NCI-H1092 treated with DMSO at 0.1 percent for 48 hours (cell line): ENCODE measurements around the gene ZNF585A.
"Not testable (repeated sequence)": the region's sequence is repeated elsewhere in the genome, so short reads cannot be mapped to it uniquely, and the experiment has no call there.

Experiments
- DNase-seq: peaks from one replicate; lab custom pipeline; 2025; lab: John Stamatoyannopoulos, UW

ZNF585A gene

DNA sequence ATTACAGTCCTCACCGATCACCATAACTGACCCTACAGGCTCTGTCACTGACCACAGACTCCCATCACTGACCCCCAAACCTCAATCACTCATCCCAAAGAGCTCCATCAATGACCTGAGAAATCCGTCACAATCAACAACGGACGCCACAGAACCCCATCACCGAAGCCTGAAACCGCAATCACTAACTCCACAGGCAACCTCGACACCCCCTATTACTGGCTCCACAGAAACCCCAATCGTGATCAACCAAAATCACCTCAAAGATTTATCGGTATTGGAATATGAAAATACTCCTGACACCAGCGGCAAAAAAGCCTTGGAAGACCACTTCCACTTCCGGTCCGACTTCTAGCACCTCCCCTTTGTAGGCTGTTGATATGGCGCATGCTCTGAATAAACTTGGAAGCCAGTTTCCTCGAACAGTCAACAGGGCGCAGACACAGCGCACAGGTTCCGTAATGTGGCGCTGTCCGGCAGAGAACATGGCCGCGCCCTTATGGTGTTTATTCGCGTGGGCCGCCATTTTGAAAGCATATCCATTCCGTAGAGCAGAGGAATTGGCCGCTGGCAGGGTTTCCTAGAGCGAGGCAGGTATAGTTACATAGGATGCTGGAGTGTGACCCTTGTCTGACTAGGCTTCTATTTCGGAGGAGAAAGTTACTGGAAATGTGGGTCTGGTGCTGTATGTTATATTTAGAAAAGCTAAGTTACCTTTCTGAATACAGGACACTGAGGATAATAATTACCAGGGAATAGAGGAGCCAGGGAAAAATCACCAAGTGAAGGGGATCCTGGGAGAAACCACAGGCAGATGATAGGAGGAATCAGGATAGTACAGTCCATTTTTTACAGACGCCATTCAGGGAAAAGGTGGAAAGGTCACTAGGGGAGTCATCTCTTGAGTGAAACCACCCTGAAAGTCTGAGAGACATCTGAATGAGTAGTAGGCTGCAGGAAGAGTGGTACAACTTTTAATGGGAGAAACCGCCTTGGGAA lies at the start of gene ZNF585A:
Gene ZNF585A, minus strand, starts transcription at position 328 of the 999 bp plus-strand sequence. CDS start 2,785 bp downstream, outside the sequence.
- peak; percentile 95 for DNase-seq

DNA sequence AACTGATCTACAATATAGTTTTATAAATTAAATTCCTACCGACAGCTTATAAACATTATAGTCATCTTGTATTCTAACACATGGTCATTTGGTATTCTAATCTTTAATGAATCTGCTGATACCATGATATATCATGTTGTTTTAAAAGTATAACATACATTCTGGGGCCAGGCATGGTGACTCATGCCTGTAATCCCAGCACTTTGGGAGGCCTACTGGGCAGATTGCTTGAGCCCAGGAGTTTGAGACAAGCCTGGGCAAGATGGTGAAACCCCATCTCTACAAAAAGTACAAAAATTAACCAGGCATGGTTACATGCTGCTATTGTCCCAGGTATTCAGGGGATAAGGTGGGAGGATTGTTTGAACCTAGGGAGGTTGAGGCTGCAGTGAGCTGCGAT lies 48.6 kb upstream of the ZNF585A start:
- DNase-seq, result no peak

DNA sequence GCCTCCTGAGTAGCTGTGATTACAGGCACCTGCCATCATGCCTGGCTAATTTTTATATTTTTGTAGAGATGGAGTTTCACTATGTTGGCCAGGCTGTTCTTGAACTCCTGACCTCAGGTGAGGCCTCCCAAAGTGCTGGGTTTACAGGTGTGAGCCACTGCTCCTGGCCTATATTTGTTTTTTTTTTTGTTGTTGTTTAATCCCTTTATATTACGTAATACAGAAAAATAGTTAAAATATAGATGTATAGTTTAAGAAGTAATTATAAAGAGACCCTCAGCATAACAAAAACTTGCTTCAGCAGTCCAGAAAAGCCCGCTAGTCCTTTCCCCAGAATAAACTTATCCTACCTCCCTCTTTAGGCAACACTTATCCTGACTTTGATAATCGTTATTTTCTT lies 47.9 kb upstream of the ZNF585A start:
- no peak for DNase-seq

DNA sequence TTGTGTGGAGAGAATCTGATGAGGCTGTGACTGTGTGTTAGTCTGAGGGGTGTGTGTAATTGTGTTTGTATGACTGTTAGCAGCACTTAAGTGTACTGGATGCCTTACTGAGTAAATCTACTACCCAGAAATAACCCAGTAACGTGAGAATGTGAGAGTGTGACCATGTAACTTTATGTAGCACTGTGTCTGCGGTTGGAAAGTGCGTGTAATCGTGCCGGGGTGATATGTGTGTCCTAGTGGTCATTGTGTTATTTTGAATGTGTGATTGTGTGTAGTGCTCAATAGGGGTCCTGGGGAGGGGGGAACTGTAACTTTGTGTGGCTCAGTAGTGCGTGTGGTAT lies 46.1 kb upstream of the ZNF585A start:
- DNase-seq, result no peak

DNA sequence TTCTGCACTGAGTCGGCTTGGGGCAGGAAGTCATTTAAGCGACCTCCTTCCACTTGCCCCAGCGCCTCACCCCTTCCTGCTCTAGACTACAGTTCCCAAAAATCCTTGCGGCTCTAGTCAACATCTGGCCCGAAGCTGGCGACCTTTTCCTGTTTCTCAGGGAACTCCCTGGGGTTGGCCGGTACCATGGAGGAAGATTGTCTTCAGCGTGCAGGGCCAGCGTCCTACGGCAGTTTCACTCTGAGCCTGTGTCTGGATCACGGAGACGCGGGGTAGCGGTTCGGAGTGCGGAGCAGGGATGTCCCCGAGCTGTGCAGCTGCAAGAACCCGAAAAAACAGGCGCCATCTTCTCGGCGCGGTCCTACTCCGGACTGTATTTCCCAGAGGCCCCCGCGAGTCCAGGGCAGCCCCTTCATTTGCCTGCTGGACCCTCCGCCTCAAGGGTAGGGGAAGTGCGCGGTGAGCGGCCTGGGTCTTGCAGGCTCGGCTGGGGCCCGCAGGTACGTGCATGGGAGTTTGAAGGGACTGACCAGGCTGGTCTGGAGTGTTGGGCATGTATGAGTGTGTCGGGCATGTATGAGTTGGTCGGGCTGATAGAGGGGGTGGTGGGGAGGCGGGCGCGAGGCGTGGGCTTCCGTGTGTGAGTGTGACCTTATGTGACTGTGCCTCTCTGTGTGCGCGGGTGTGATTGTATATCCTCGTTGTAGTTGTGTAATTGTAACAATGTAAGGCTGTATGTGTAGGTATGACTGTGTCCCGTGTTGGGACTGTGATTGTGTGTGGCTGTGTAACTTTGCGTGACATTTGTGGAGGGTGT lies 45.5 kb upstream of the ZNF585A start, which contains the start of gene ZNF383:
Gene ZNF383, plus strand, starts transcription at position 440 of the 817 bp plus-strand sequence. CDS start 12,240 bp downstream, outside the sequence.
- peak; percentile 87 for DNase-seq

DNA sequence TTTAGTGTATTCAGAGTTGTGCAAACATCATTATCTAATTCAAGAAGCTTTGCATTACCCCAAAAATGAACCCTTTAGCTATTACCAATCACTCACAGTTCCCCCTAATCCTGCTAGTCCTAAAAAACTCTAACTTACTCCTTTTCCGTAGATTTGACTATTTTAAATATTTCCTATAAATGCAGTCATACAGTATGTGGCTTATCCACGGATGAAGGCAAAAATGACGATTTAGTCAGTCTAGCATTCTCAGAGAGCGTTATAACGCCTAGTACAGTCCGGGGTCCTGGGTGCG lies 44.9 kb upstream of the ZNF585A start:
- DNase-seq, result no peak

DNA sequence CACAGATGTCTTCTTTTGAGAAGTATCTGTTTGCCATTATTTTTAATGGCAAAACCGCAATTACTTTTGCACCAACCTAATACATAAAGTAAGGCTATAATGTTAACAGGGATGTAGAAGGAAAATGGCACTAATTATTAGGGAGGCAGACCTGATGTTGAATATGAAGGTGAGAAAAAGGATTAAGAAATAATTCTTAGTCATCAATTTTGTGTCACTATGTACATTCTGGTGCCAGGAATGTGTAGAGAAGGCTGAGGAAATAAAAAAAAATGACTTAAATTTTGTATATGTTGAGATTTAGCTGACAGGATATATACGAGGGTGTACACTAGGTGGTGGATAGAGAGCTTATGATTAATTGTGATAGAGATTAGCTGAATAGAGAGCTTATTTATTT lies 25.3 kb upstream of the ZNF585A start:
- DNase-seq, result no peak

DNA sequence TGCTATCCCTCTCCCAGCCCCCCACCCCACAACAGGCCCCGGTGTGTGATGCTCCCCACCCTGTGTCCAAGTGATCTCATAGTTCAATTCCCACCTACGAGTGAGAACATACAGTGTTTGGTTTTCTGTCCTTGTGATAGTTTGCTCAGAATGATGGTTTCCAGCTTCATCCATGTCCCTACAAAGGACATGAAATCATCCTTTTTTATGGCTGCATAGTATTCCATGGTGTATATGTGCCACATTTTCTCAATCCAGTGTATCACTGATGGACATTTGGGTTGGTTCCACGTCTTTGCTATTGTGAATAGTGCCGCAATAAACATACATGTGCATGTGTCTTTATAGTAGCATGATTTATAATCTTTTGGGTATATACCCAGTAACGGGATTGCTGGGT lies 24.6 kb upstream of the ZNF585A start:
- not testable (repeated sequence) for DNase-seq

DNA sequence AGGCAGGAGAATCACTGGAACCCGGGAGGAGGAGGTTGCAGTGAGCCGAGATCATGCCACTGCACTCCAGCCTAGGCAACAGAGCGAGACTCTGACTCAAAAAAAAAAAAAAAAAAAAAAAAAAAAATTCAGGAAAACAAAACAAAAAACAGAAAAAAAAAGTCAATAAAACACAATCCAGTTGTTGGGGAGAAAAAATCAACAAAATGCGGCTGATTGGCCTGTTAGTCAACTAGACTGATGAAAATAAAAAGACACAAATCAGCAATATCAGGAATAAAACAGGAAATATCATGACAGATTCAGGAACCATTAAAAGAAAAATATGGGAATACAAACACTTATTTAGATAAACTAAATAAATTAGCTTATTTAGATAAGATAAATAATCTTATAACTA lies 22.8 kb upstream of the ZNF585A start:
- not testable (repeated sequence) for DNase-seq

DNA sequence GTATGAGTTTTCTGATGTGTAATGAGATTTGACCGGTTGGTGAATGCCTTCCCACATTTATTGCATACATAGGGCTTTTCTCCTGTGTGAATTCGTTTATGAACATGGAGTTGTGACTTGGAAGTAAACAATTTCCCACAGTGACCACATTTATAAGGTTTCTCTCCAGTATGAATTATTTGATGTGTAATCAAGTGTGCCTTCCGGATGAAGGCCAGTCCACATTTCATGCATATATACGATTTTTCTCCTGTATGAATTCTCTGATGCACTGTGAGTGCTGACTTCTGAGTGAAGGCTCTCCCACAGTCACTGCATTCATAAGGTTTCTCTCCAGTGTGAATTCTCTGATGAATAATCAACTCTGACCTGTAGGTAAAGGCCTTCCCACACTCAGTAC lies 13.6 kb upstream of the ZNF585A start:
- not testable (repeated sequence) for DNase-seq

DNA sequence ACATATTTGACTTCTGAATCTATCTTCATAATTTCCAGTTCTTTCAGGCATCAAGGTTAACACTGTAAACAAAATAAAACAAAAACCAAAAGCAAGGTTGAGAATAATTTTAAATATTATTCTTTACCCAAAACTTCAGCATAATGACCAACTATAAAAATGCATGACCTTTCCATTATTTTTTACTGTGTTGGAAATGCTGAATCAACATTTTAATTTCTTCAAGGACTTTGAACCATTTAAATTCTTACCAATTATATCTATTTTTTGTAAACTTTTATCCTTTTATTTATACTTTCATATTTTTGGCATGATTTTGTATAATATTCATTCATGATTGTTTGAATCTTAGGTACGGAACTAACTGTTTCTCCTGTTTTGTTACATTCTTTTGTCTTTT lies 6.9 kb downstream of the ZNF585A start:
- no peak for DNase-seq

DNA sequence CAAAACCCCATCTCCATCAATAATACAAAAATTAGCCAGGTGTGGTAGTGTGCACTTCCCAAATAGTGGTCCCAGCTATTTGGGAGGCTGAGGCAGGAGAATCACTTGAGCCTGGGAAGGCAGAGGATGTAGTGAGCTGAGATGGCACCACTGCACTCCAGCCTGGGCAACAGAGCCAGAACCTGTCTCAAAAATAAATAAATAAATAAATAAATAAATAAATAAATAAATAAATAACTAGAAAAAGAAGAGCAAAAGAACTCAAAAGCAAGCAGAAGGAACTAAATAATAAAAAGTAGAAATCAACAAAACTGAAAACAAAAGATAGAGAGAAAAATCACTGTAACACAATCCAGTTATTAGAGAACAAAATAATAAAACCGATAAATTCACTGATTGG lies 12.3 kb downstream of the ZNF585A start:
- no peak for DNase-seq

DNA sequence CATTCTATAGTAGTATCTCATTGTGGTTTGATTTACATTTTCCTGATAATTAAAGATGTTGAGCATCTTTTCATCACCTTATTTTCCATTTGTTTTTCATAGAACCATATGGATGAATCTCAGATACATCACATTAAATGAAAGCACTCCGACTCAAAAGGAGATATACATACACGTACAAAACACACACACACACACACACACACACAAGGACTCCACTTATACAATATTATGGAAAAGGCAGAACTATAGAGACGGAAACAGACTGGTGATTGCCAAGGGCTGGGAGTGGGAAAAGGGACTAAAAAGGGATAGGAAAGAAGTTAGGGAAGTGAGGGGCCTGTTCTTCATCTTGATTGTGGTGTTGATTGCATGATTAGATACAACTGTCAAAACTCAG lies 24.3 kb downstream of the ZNF585A start:
- no peak for DNase-seq

DNA sequence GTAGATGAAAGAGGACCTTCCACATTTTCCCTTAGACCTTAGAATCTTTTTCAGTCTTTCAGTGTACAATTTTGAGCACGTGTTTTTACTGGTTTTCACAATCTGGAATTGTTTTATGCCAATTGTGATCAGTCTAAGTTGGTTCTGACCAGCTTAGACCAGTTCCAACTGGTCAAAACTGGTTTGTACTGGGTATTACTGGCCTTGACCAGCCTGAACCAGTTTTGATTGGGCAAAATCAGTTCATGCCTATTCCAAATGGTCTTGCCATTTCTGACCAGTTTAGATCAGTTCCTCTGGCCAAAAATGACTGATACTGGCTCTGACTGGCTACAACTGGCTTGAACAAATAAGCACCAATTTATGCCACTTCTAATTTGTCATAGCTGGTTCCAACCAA lies 36.4 kb downstream of the ZNF585A start:
- DNase-seq, result no peak

DNA sequence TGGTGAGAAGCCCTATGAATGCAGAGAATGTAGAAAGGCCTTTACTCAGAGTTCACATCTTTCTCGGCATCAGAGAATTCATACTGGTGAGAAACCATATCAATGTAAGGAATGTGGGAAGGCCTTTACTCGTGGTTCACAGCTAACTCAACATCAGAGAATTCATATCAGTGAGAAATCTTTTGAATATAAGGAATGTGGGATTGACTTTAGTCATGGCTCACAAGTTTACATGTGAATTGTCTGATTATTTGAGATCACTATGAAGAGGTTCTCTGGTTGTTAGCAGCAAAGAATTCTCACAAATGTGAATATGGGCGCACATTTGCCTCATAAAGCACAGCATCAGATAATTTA lies 43.7 kb downstream of the ZNF585A start:
- no peak for DNase-seq

DNA sequence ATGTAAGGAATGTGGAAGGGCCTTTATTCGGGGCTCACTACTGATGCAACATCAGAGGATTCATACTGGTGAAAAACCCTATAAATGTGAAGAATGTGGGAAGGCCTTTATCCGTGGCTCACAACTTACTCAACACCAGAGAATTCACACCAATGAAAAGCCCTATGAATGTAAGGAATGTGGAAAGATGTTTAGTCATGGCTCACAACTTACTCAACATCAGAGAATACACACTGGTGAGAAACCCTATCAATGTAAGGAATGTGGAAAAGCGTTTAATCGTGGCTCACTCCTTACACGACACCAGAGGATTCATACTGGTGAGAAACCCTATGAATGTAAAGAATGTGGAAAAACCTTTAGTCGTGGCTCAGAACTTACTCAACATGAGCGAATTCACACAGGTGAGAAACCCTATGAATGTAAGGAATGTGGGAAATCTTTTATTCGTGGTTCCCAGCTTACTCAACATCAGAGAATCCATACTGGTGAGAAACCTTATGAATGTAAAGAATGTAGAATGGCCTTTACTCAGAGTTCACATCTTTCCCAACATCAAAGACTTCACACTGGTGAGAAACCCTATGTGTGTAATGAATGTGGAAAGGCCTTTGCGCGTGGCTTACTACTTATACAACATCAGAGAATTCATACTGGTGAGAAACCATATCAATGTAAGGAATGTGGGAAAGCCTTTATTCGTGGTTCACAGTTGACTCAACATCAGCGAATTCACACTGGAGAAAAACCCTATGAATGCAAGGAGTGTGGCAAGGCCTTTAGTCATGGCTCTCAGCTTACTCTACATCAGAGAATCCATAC lies 44.3 kb downstream of the ZNF585A start:
- no peak for DNase-seq

DNA sequence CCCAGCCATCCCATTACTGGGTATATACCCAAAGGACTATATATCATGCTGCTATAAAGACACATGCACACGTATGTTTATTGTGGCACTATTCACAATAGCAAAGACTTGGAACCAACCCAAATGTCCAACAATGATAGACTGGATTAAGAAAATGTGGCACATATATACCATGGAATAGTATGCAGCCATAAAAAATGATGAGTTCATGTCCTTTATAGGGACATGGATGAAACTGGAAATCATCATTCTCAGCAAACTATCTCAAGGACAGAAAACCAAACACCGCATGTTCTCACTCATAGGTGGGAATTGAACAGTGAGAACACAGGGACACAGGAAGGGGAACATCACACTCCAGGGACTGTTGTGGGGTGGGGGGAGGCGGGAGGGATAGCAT lies 50.4 kb downstream of the ZNF585A start:
- DNase-seq, result not testable (repeated sequence)

DNA sequence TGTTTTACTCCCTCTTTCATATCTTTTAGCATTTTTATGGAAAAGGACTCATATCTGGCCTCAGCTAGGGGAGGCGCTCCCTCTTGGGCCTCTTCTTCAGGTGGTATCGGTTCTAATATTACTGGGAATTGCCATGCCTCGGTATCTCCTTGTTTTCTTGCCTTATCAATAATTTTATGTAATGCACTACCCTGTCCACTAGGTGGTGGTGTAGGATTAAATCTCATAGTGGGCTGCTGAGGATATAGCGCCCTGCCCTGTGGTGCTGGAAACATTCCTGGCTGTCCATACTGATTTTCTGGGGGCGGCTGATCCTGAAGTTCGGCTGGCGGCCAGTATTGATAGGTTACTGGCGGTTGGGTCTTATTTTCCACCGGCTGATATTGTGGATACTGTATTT lies 58.5 kb downstream of the ZNF585A start:
- no peak for DNase-seq

DNA sequence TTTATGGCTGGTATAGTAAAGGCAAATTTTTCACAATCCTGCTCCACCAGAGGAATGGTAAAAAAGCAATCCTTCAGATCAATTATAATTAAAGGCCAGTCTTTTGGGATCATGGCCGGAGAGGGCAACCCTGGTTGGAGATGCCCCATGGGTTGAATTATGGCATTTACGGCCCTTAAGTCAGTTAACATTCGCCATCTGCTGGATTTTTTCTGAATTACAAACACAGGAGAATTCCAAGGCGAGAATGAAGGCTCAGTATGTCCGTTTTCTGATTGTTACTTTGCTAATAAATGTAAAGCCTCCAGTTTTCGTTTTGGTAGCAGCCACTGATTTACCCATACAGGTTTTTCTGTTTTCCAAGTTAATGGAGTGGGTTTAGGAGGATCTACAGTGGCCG lies 60.7 kb downstream of the ZNF585A start:
- DNase-seq, result not testable (repeated sequence)

DNA sequence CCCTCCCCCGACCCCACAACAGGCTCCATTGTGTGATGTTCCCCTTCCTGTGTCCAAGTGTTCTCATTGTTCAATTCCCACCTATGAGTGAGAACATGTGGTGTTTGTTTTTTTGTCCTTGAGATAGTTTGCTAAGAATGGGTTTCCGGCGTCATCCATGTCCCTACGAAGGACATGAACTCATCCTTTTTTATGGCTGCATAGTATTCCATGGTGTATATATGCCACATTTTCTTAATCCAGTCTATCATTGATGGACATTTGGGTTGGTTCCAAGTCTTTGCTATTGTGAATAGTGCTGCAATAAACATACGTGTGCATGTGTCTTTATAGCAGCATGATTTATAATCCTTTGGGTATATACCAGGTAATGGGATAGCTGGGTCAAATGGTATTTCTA lies 68.4 kb downstream of the ZNF585A start:
- not testable (repeated sequence) for DNase-seq

DNA sequence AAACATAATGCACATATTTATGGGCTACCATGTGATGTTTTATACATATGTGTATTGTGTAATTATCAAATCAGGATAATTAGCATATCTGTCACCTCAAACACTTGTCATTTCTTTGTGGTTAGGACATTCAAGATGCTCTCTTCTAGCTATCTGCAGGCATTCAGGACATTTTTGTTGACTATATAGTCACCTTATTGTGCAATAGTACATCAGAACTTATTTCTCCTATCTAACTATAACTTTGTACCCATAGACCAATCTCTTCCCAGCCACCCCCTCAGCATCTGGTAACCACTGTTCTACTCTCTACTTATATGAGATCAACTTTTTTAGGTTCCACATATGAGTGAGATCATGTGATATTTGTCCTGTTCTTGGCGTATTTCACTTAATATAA lies 73.9 kb downstream of the ZNF585A start:
- no peak for DNase-seq

DNA sequence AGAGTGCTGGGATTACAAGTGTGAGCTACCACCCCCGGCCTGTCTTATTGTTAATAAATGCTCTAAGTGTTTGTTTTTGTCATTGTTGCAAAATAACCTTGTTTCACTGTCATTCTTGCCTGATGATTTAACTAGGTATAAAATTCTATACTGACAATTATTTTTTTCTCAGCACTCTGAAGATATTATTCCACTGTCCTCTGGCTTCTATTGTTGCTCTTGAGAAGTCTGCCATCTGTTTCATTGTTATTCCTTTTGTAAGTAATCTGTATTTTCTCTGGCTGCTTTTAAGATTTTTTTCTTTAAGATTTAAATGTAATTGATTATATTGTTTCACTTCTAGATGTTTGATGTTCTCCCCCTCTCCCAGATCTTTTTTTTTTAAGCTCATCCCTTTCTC lies 76.6 kb downstream of the ZNF585A start:
- no peak for DNase-seq
